A673 (cell line): ENCODE data around the gene ADAM19. TPM values are rescaled to one million over a fixed set of nuclear protein-coding genes. Genes with fewer than 3 reads are reported as not detected.
A peak's percentile ranks its signal among the peaks of the same experiment; 100 is the strongest.

ENCODE experiments used
- BruUV-seq: library from RNA; stranded (reverse); fragments of 400-500 nt; replicated peaks from 2 replicates; lab custom pipeline; 2021; lab: Mats Ljungman, UMichigan
- CTCF ChIA-PET: fragments of 300-600 bp; sonication (Branson Sonifier 250); formaldehyde crosslinking; loops from one replicate; lab custom pipeline; 2022; ENCODE audit warnings: antibody characterized with exemption; lab: Charles Lee
- POLR2A ChIA-PET: fragments of 300-600 bp; sonication (Branson Sonifier 250); formaldehyde crosslinking; loops from one replicate; lab custom pipeline; 2022; ENCODE audit warnings: antibody characterized with exemption; ENCODE audit not compliant: low non-redundant PET; lab: Charles Lee
- DNase-seq: peaks from one replicate; pipeline ENCODE4 v3.0.0-alpha.2; 2015; ENCODE audit warnings: low spot score
- H3K27ac ChIP-seq: fragments of 200-600 bp; sonication (generic); 2 replicates; pipeline ENCODE4 v1.5.1; 2016; ENCODE audit warnings: mixed run types, low read depth, mild to moderate bottlenecking, mixed read lengths, antibody characterized with exemption, low read length; ENCODE audit not compliant: poor library complexity, severe bottlenecking
- H3K27me3 ChIP-seq: fragments of 200-600 bp; sonication (generic); replicated peaks from 2 replicates; pipeline ENCODE4 v1.6.1; 2017; ENCODE audit warnings: mixed run types, low read depth, mild to moderate bottlenecking, mixed read lengths, antibody characterized with exemption, low read length; ENCODE audit not compliant: insufficient read depth, poor library complexity
- H3K36me3 ChIP-seq: fragments of 200-600 bp; sonication (generic); 2 replicates; pipeline ENCODE4 v1.6.1; 2016; ENCODE audit warnings: mixed run types, mild to moderate bottlenecking, mixed read lengths, antibody characterized with exemption, low read length; ENCODE audit not compliant: insufficient read depth, poor library complexity, severe bottlenecking
- H3K4me1 ChIP-seq: fragments of 200-600 bp; sonication (generic); 2 replicates; pipeline ENCODE4 v1.6.1; 2017; ENCODE audit warnings: mixed run types, mild to moderate bottlenecking, mixed read lengths, antibody characterized with exemption, low read length; ENCODE audit not compliant: insufficient read depth, poor library complexity, severe bottlenecking
- H3K4me3 ChIP-seq: fragments of 200-600 bp; sonication (generic); 2 replicates; pipeline ENCODE4 v1.5.1; 2016; ENCODE audit warnings: low read depth, mixed run types, mild to moderate bottlenecking, mixed read lengths, low read length; ENCODE audit not compliant: poor library complexity, severe bottlenecking
- H3K9me3 ChIP-seq: fragments of 200-600 bp; sonication (generic); 2 replicates; pipeline ENCODE4 v1.6.1; 2016; ENCODE audit warnings: mixed run types, low read depth, mild to moderate bottlenecking, mixed read lengths, antibody characterized with exemption, low read length; ENCODE audit not compliant: poor library complexity, severe bottlenecking
- CTCF ChIP-seq: fragments of 300-800, 200-600 bp; sonication (generic); conservative IDR thresholded peaks from 2 replicates; pipeline ENCODE4 v1.5.1; 2017; ENCODE audit warnings: low read depth, mild to moderate bottlenecking, antibody characterized with exemption, low read length, moderate library complexity, mixed read lengths
- EZH2 ChIP-seq: fragments of 200-600 bp; sonication (generic); IDR thresholded peaks from 2 replicates; pipeline ENCODE4 v1.6.1; 2017; ENCODE audit warnings: borderline replicate concordance, low read depth, mild to moderate bottlenecking, mixed read lengths, antibody characterized with exemption, low read length; ENCODE audit not compliant: poor library complexity, severe bottlenecking
- intact Hi-C: fragments of 100-400 bp; cut with micrococcal nuclease; formaldehyde crosslinking; loops from one replicate; pipeline ENCODE4 v1.10.0; 2022; ENCODE audit not compliant: unreplicated experiment
- total RNA-seq: library from RNA; stranded (reverse); gene quantifications from 2 replicates; pipeline ENCODE4 v1.2.3, GENCODE V29; 2021

Gene ADAM19
- total RNA-seq, 1 experiment from 2014 or later: 1.7 TPM

GRCh38 chr5:157578079-157578780, 2.7 kb upstream of the ADAM19 start:
- Histone ChIP-seq H3K36me3 (no peaks in the 10 kb centered on the region), H3K27ac (no peak overlapping the region), H3K4me1 (no peaks in the 10 kb centered on the region), H3K9me3 (no peaks in the 10 kb centered on the region), H3K27me3 (peaks cover 23% of the 10 kb centered on the region), H3K4me3 (no peak overlapping the region)
- ChIA-PET CTCF (interaction anchor here (0.7 kb wide), 1 partner anchor 214 kb away, joined by 3 read pairs; no protein-coding TSS in a partner anchor), POLR2A (interaction anchor here (0.6 kb wide), 1 partner anchor 399 kb away, joined by 3 read pairs; no protein-coding TSS in a partner anchor)
- TF ChIP-seq CTCF: no peak
- no peak for TF ChIP-seq EZH2
- BruUV-seq: no TSS peak
- DNase-seq: no peak
- intact Hi-C loops: no loop called here

- ChIA-PET CTCF (no interaction called here), POLR2A (no interaction called here)
- BruUV-seq: no TSS peak
- intact Hi-C loops: no loop called here
- Histone ChIP-seq H3K4me3 (no peak overlapping the region), H3K27me3 (peaks cover 23% of the 10 kb centered on the region), H3K36me3 (no peaks in the 10 kb centered on the region), H3K4me1 (no peaks in the 10 kb centered on the region), H3K27ac (no peak overlapping the region), H3K9me3 (no peaks in the 10 kb centered on the region)
- DNase-seq: no peak
- TF ChIP-seq EZH2: no peak
- TF ChIP-seq CTCF: no peak
Observed at GRCh38 chr5:157576678-157577077, 1.1 kb upstream of the ADAM19 start.

GRCh38 chr5:157574456-157575380, 857 bp downstream of the ADAM19 start:
- BruUV-seq: no TSS peak
- peaks cover 23% of the 10 kb centered on the region for H3K27me3 ChIP-seq
- CTCF ChIA-PET: no interaction called here
- no peak overlapping the region for H3K27ac ChIP-seq
- no peaks in the 10 kb centered on the region for H3K36me3 ChIP-seq
- peak; percentile 33 for DNase-seq
- intact Hi-C loops: no loop called here
- no peaks in the 10 kb centered on the region for H3K9me3 ChIP-seq
- TF ChIP-seq CTCF: no peak
- TF ChIP-seq EZH2: no peak
- POLR2A ChIA-PET: no interaction called here
- no peaks in the 10 kb centered on the region for H3K4me1 ChIP-seq
- peak overlapping the region; percentile 56 for H3K4me3 ChIP-seq
